H1 (cell line): ENCODE results near the gene NUP205. TPM values are rescaled to one million over a fixed set of nuclear protein-coding genes. Genes with fewer than 3 reads are reported as not detected.

Experiments
- CTCF ChIA-PET: fragments of 300-600 bp; sonication (Branson Sonifier 250); formaldehyde crosslinking; loops from one replicate; lab custom pipeline; 2021; ENCODE audit not compliant: partially characterized antibody; lab: Charles Lee
- POLR2A ChIA-PET: fragments of 300-600 bp; sonication (Branson Sonifier 250); formaldehyde crosslinking; loops from one replicate; lab custom pipeline; 2021; ENCODE audit warnings: inconsistent platforms; ENCODE audit not compliant: partially characterized antibody; lab: Charles Lee
- DNase-seq, 2 experiments: peaks; one replicate each; pipeline versions ENCODE4 v3.0.0 to v3.0.0-alpha.2; 2010 to 2022; ENCODE audit warnings: low spot score in 2 of 2, low read depth in 1 of 2, mixed read lengths in 1 of 2
- FAIRE-seq: peaks from 2 replicates; lab custom pipeline; 2011; peaks lifted over from hg19 to GRCh38; lab: Jason Lieb, UNC
- H2AFZ ChIP-seq: 2 replicates; pipeline ENCODE4 v1.8.1; 2012; ENCODE audit warnings: low read length, inconsistent platforms
- H2AK5ac ChIP-seq: 2 replicates; pipeline ENCODE4 v1.6.1; 2013; ENCODE audit warnings: low read depth, low read length
- H2BK120ac ChIP-seq: replicated peaks from 2 replicates; pipeline ENCODE3; 2013; ENCODE audit warnings: low read depth, low read length, inconsistent platforms
- H2BK12ac ChIP-seq: 2 replicates; pipeline ENCODE4 v1.6.1; 2013; ENCODE audit warnings: low read depth, low read length
- H2BK15ac ChIP-seq: 2 replicates; pipeline ENCODE4 v1.6.1; 2013; ENCODE audit warnings: low read length
- H2BK20ac ChIP-seq: 2 replicates; pipeline ENCODE4 v1.6.1; 2013; ENCODE audit warnings: low read length
- H2BK5ac ChIP-seq: 2 replicates; pipeline ENCODE4 v1.6.1; 2013; ENCODE audit warnings: low read depth, low read length
- H3K14ac ChIP-seq: 2 replicates; pipeline ENCODE4 v1.6.1; 2013; ENCODE audit warnings: inconsistent platforms; ENCODE audit not compliant: insufficient read length
- H3K18ac ChIP-seq: 2 replicates; pipeline ENCODE4 v1.6.1; 2013; ENCODE audit warnings: low read length; ENCODE audit errors: extremely low read depth
- H3K23ac ChIP-seq: 2 replicates; pipeline ENCODE4 v1.6.1; 2013; ENCODE audit warnings: inconsistent platforms; ENCODE audit not compliant: insufficient read length
- H3K23me2 ChIP-seq: 2 replicates; pipeline ENCODE4 v1.6.1; 2013; ENCODE audit warnings: low read depth, low read length
- H3K27ac ChIP-seq: 2 replicates; pipeline ENCODE4 v1.6.1; 2011; ENCODE audit warnings: low read depth, low read length, inconsistent platforms
- H3K27me3 ChIP-seq, 4 experiments: replicated peaks in 1 of 4; 1 replicate in 1 of 4; 2 replicates in 3 of 4; pipeline versions ENCODE4 v1.6.1 to v1.8.1; 2011 to 2013; ENCODE audit warnings: low read length in 3 of 4, mild to moderate bottlenecking in 3 of 4, inconsistent platforms in 2 of 4, mixed read lengths in 2 of 4, moderate library complexity in 1 of 4; ENCODE audit not compliant: control insufficient read depth in 3 of 4, insufficient read depth in 3 of 4; ENCODE audit errors: extremely low read depth in 1 of 4
- H3K36me3 ChIP-seq, 4 experiments: 2 replicates each; pipeline versions ENCODE4 v1.6.1 to v1.8.1; 2011 to 2013; ENCODE audit warnings: mild to moderate bottlenecking in 4 of 4, low read length in 3 of 4, moderate library complexity in 2 of 4, control low read depth in 1 of 4, inconsistent platforms in 1 of 4; ENCODE audit not compliant: insufficient read depth in 4 of 4, control insufficient read depth in 2 of 4
- H3K4ac ChIP-seq: replicated peaks from 2 replicates; pipeline ENCODE3; 2013; ENCODE audit warnings: low read length, low read depth, mixed read lengths, inconsistent platforms; ENCODE audit not compliant: insufficient read length
- H3K4me1 ChIP-seq, 4 experiments: replicated peaks in 1 of 4; 1 replicate in 1 of 4; 2 replicates in 3 of 4; pipeline versions ENCODE4 v1.6.1 to v1.8.1; 2011 to 2013; ENCODE audit warnings: low read length in 3 of 4, inconsistent platforms in 2 of 4, mixed read lengths in 1 of 4; ENCODE audit not compliant: insufficient read depth in 4 of 4, control insufficient read depth in 3 of 4
- H3K4me2 ChIP-seq, 2 experiments: 2 replicates each; pipeline versions ENCODE4 v1.6.1 to v1.8.1; 2011 to 2013; ENCODE audit warnings: low read depth in 2 of 2, low read length in 2 of 2, control low read depth in 1 of 2, inconsistent platforms in 1 of 2, mild to moderate bottlenecking in 1 of 2; ENCODE audit not compliant: insufficient read depth in 1 of 2
- H3K4me3 ChIP-seq, 4 experiments: fragments of 200-600, 300-600 bp in 1 of 4; sonication (generic), shearing (Covaris generic), sonication (Bioruptor Twin) in 1 of 4; 2 replicates each; pipeline versions ENCODE4 v1.5.1 to v1.8.1; 2011 to 2016; ENCODE audit warnings: low read length in 4 of 4, low read depth in 3 of 4, control low read depth in 2 of 4, inconsistent platforms in 2 of 4, mild to moderate bottlenecking in 2 of 4, mixed read lengths in 1 of 4, moderate library complexity in 1 of 4; ENCODE audit not compliant: insufficient read depth in 2 of 4; ENCODE audit errors: extremely low read depth in 1 of 4
- H3K56ac ChIP-seq: replicated peaks from 2 replicates; pipeline ENCODE3; 2013; ENCODE audit warnings: low read depth, mild to moderate bottlenecking, mixed read lengths, low read length, inconsistent platforms; ENCODE audit not compliant: insufficient read length
- H3K79me1 ChIP-seq: 2 replicates; pipeline ENCODE4 v1.6.1; 2013; ENCODE audit warnings: low read depth, low read length, control low read depth
- H3K79me2 ChIP-seq, 2 experiments: 2 replicates each; pipeline versions ENCODE4 v1.6.1 to v1.8.1; 2012 to 2013; ENCODE audit warnings: low read length in 2 of 2, mild to moderate bottlenecking in 2 of 2, inconsistent platforms in 1 of 2; ENCODE audit not compliant: insufficient read depth in 2 of 2, control insufficient read depth in 1 of 2
- H3K9ac ChIP-seq, 4 experiments: replicated peaks in 1 of 4; 1 replicate in 1 of 4; 2 replicates in 3 of 4; pipeline versions ENCODE4 v1.6.1 to v1.8.1; 2011 to 2013; ENCODE audit warnings: low read depth in 3 of 4, low read length in 3 of 4, control low read depth in 2 of 4, mild to moderate bottlenecking in 2 of 4, moderate library complexity in 2 of 4, inconsistent platforms in 1 of 4; ENCODE audit errors: extremely low read depth in 1 of 4
- H3K9me3 ChIP-seq, 2 experiments: 2 replicates each; pipeline versions ENCODE4 v1.6.1 to v1.8.1; 2012 to 2013; ENCODE audit warnings: mild to moderate bottlenecking in 2 of 2, moderate library complexity in 2 of 2, control low read depth in 1 of 2, inconsistent platforms in 1 of 2, low read depth in 1 of 2, low read length in 1 of 2, mixed read lengths in 1 of 2; ENCODE audit not compliant: insufficient read depth in 2 of 2
- H4K20me1 ChIP-seq, 2 experiments: replicated peaks in 1 of 2; 2 replicates each; pipeline versions ENCODE3 to v1.8.1; 2011 to 2013; ENCODE audit warnings: inconsistent platforms in 2 of 2, low read length in 2 of 2, mild to moderate bottlenecking in 1 of 2; ENCODE audit not compliant: insufficient read depth in 2 of 2, control insufficient read depth in 1 of 2
- H4K5ac ChIP-seq: 2 replicates; pipeline ENCODE4 v1.6.1; 2013; ENCODE audit warnings: low read length, low read depth, mixed read lengths, inconsistent platforms; ENCODE audit not compliant: insufficient read length
- H4K8ac ChIP-seq: 2 replicates; pipeline ENCODE4 v1.8.0; 2013; ENCODE audit warnings: mild to moderate bottlenecking, moderate library complexity, low read length, inconsistent platforms; ENCODE audit not compliant: insufficient read depth; ENCODE audit errors: extremely low read depth
- H4K91ac ChIP-seq: replicated peaks from 2 replicates; pipeline ENCODE3; 2013; ENCODE audit warnings: low read length, mixed read lengths, inconsistent platforms; ENCODE audit not compliant: insufficient read length
- ATF2 ChIP-seq: IDR thresholded peaks from 2 replicates; pipeline ENCODE4 v1.6.1; 2012; ENCODE audit warnings: low read length, inconsistent platforms
- ATF3 ChIP-seq: IDR thresholded peaks from 2 replicates; pipeline ENCODE4 v1.6.1; 2011; ENCODE audit warnings: low read depth, mild to moderate bottlenecking, low read length; ENCODE audit not compliant: insufficient read depth
- CBX5 ChIP-seq: fragments of 300-800, 300-1000 bp; sonication (generic); IDR thresholded peaks from 2 replicates; pipeline ENCODE4 v1.7.1; 2016; ENCODE audit warnings: antibody characterized with exemption, low read length, low read depth
- CREB1 ChIP-seq: IDR thresholded peaks from 2 replicates; pipeline ENCODE4 v1.6.1; 2012; ENCODE audit warnings: inconsistent platforms
- CTBP2 ChIP-seq: IDR thresholded peaks from 2 replicates; pipeline ENCODE4 v1.7.0; 2011; ENCODE audit warnings: borderline replicate concordance, mild to moderate bottlenecking, moderate library complexity, mixed read lengths, low read length; ENCODE audit not compliant: insufficient read depth, insufficient read length
- HDAC6 ChIP-seq: IDR thresholded peaks from one replicate; pipeline ENCODE4 v1.7.1; 2012; ENCODE audit warnings: low read depth, mild to moderate bottlenecking, inconsistent platforms, low read length, moderate library complexity
- JUND ChIP-seq: IDR thresholded peaks from 2 replicates; pipeline ENCODE4 v1.6.1; 2011; ENCODE audit warnings: mild to moderate bottlenecking, improper control_type of control experiment, low read length
- POLR2AphosphoS5 ChIP-seq: IDR thresholded peaks from 2 replicates; pipeline ENCODE4 v1.6.1; 2011; ENCODE audit warnings: low read depth, low read length
- POU5F1 ChIP-seq: IDR thresholded peaks from 2 replicates; pipeline ENCODE4 v1.6.1; 2011; ENCODE audit warnings: low read depth, mild to moderate bottlenecking, low read length, moderate library complexity
- SIRT6 ChIP-seq: IDR thresholded peaks from one replicate; pipeline ENCODE4 v1.7.1; 2012; ENCODE audit warnings: low read length, inconsistent platforms
- SP4 ChIP-seq: IDR thresholded peaks from 2 replicates; pipeline ENCODE4 v1.6.1; 2012; ENCODE audit warnings: low read length, inconsistent platforms
- SRF ChIP-seq: IDR thresholded peaks from 2 replicates; pipeline ENCODE4 v1.6.1; 2011; ENCODE audit warnings: mild to moderate bottlenecking, low read depth, low read length, moderate library complexity
- TAF1 ChIP-seq: IDR thresholded peaks from 2 replicates; pipeline ENCODE4 v1.6.1; 2011; ENCODE audit warnings: mild to moderate bottlenecking, low read depth, low read length
- TEAD4 ChIP-seq: IDR thresholded peaks from 2 replicates; pipeline ENCODE4 v1.6.1; 2012; ENCODE audit warnings: low read depth, low read length, inconsistent platforms, mixed read lengths
- WGBS, 2 experiments: shearing (Covaris generic) in 1 of 2; methylation state at CpG; one replicate each; pipeline versions ENCODE4 v1.1.6 to v1.1.7; 2013 to 2015; ENCODE audit warnings: low lambda C conversion rate in 2 of 2, mixed read lengths in 2 of 2, inconsistent platforms in 1 of 2, low coverage in 1 of 2, missing lambda C conversion rate in 1 of 2; ENCODE audit not compliant: insufficient replicate concordance in 2 of 2, insufficient coverage in 1 of 2, insufficient read length in 1 of 2; ENCODE audit errors: extremely low coverage in 1 of 2, missing lambda C conversion rate in 1 of 2; 5-methylcytosine and 5-hydroxymethylcytosine counted together
- polyA plus RNA-seq, 7 experiments: library from polyadenylated mRNA; depleted of rRNA in 3 of 7; stranded (reverse) in 5 of 7; unstranded in 2 of 7; fragments of >200 nt in 5 of 7; fragments of 200-250 nt in 2 of 7; gene quantifications; 1 replicate in 5 of 7; 2 replicates in 1 of 7; 4 replicates in 1 of 7; pipeline versions ENCODE4 v1.2.1 to v1.2.3, GENCODE V29; 2011 to 2013; ENCODE audit warnings: missing spikeins in 2 of 7, mixed read lengths in 2 of 7
- total RNA-seq: library from RNA; stranded (reverse); fragmentation: NEBNext Ultra II Directional; extraction: Animal tissue kit (Norgen Biotek cat#: 25700); gene quantifications from 2 replicates; pipeline ENCODE4 v1.2.1, GENCODE V29; 2021

Gene NUP205
- total and polyA plus RNA-seq, 2 of the 8 experiments (the other 6 are each of a cell fraction or from before 2014, with no cell fraction given) = 148 to 216 TPM

DNA sequence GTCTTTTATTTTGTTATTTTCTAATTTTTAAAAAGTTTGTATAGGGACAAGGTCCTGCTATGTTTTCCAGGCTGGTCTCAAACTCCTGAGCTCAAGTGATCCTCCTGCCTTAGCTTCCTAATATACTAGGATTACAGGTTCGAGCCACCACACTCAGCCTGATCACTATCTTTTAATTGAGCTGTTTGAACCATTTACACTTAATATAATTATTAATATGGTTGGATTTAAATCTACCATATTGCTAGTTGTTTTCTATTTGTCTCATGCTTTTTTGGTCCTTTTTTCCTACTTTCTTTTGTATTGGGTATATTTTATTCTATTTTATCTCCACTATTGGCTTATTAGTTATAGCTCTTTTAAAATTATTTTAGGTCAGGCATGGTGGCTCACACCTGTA, 34.6 kb upstream of the NUP205 start:
- Histone ChIP-seq H2BK12ac (no peak overlapping the region), H3K23me2 (no peaks in the 10 kb centered on the region), H4K20me1 (no peaks in the 10 kb centered on the region), H3K27ac (no peak overlapping the region), H3K36me3 (no peaks in the 10 kb centered on the region), H3K4me3 (no peak overlapping the region), H3K14ac (no peak overlapping the region), H2AK5ac (no peak overlapping the region), H3K79me2 (no peaks in the 10 kb centered on the region), H4K5ac (no peak overlapping the region), H2BK5ac (no peak overlapping the region), H2BK15ac (no peak overlapping the region), H4K91ac (no peak overlapping the region), H3K23ac (no peak overlapping the region), H3K4ac (no peak overlapping the region), H3K56ac (no peak overlapping the region), H3K9me3 (no peaks in the 10 kb centered on the region), H2AFZ (no peak overlapping the region), H2BK20ac (no peak overlapping the region), H2BK120ac (no peak overlapping the region), H3K4me2 (no peak overlapping the region), H3K27me3 (no peaks in the 10 kb centered on the region), H3K79me1 (no peaks in the 10 kb centered on the region), H4K8ac (no peak overlapping the region), H3K18ac (no peak overlapping the region), H3K4me1 (no peaks in the 10 kb centered on the region), H3K9ac (no peak overlapping the region)
- WGBS, 2 experiments = 91% methylated on average over 1 of the region's 1 CpG; no CpG with 5 or more reads in 1 of the 2 experiments
- ChIA-PET POLR2A (no interaction called here), CTCF (interaction anchor here (0.6 to 2.6 kb wide), 7 partner anchors 10 to 249 kb away, joined by 3 to 12 read pairs (median 3); no protein-coding TSS in a partner anchor)
- DNase-seq (no peak), FAIRE-seq (no peak)
- TF ChIP-seq CBX5 = no peak
- TF ChIP-seq SRF = no peak
- no peak for TF ChIP-seq TEAD4
- no peak for TF ChIP-seq ATF3
- TF ChIP-seq JUND = no peak
- TF ChIP-seq ATF2 = no peak
- no peak for TF ChIP-seq SP4
- TF ChIP-seq POU5F1 = no peak
- TF ChIP-seq CTBP2 = no peak
- no peak for TF ChIP-seq SIRT6
- no peak for TF ChIP-seq TAF1
- no peak for TF ChIP-seq CREB1
- TF ChIP-seq HDAC6 = no peak
- TF ChIP-seq POLR2AphosphoS5 = no peak
